Measurements from ENCODE around the gene FRAT2. TPM values are rescaled to one million over a fixed set of nuclear protein-coding genes. Genes with fewer than 3 reads are reported as not detected.

Gene FRAT2
- total RNA-seq, 1 experiment from 2014 or later = 10.0 TPM

DNA sequence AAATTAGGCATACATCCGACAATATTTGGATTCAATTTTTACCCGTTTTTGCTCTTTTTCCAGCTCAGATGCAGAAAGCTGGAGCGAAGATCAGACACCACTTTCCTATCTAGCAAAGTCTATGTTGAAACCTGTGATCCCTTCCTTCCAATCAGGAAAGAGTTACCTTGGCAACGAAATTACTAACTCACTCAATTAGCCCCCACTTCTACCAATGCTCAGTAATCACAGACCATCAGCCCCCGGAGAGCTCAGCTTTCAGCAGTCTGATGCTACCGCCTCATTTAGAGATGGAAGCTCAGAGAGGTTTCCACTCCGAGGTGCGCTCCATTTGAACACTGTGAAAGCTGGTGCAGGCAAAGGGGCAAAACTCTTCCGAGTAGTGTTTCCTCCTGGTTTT is 8.8 kb downstream of the FRAT2 start:
- no peak for DNase-seq (ENCODE audit: low read depth)

DNA sequence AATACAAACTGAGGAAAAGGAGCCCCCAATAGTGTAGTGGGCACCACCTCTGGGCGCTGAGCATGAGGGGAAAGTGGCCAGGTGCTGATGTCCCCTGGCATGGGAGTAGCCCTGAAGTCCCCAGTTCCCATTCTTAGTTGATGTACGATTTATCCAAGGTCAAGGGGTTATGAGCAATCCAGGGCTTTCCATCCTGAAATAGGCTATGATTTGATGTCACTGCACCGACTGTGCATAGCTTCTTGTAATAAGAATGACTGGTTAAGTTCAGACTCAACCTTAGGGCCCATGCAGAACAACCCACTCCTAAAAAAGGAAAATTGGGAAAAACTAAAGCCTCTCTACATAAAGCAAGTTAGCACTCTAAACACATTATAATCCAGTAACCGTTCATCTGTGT is 11.0 kb downstream of the FRAT2 start:
- no peak for DNase-seq (ENCODE audit: low read depth)

DNA sequence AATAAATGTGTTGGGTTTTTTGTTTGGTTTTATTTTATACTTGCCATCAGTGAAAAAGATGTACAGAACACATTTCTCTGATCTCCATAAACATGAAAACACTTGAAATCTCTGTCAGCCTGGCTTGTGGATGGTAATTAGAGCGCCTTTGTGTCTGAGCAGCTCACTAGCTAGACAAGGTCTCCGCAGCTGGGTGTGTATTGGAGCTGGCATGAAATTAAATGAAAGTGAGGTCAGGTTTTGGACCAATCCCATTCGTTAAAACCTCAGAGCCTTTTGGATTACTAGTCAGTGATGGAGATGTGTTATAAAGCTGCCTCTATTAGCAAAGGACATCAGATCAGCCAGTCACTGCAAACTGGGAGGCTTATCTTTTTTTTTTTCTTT is 12.7 kb downstream of the FRAT2 start:
- no peak for DNase-seq (ENCODE audit: low read depth)

DNA sequence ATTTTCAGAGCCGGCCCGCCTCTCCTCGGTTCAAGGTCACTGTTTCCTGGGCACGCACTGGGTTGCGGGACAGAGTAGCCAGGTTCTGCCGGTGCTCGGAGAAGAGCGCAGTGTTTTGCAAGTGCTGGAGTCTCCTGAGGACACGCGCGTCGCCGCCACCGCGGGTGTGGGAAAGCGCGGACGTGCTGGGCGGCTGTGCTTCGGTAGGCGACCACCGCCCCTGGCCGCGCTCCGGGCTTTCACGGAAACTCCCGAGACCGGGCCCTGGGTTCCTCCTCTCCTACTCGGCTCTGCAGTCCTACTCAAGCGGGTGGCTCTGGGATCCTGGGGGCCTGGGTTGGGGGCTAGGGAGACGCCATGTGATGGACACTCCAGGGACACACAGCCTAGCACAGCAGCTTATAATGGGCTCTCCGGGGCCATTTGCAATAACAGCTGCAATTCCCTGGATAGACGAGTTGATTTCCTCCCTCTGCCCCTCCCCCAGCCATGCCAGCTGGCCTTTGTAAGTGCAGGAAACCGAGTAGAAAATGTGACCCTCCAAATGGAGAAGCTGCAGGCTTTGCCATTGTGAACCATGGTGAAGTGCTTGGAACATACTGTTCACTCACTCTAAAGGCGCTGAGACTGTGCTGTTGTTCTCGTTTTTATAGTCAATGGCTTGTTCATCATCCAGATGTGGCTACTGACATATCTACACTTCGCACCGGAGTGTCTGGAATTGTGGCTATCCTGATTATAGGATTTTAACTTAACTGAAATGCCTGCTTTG is 13.3 kb downstream of the FRAT2 start:
- no peak for DNase-seq (ENCODE audit: low read depth)

DNA sequence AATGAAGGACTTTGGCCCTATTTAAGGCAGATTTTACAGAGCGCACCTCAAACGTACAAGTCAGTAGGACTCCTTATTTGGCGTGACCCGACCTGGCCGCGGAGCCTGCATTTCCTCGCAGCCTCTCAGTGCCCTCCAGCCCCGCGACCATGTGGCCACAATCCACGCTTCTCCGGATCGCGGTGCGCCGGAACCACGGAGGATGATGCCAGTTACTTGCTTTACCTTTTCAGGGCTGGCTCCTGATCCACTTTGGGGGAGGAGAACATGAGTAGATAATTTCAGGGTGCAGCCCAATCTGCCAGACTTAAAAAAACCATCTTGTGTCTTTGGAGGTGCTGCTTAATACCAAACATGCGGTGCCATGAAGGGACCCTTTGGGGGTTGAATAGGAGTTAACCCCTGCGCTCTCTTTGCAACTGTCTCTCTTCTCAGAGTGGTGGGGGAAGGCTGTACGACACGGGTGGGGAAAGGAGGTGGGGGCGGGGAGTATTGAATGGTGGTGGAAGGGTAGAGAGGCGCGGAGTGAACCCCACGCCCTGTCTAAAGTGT is 14.0 kb downstream of the FRAT2 start:
- no peak for DNase-seq (ENCODE audit: low read depth)

DNA sequence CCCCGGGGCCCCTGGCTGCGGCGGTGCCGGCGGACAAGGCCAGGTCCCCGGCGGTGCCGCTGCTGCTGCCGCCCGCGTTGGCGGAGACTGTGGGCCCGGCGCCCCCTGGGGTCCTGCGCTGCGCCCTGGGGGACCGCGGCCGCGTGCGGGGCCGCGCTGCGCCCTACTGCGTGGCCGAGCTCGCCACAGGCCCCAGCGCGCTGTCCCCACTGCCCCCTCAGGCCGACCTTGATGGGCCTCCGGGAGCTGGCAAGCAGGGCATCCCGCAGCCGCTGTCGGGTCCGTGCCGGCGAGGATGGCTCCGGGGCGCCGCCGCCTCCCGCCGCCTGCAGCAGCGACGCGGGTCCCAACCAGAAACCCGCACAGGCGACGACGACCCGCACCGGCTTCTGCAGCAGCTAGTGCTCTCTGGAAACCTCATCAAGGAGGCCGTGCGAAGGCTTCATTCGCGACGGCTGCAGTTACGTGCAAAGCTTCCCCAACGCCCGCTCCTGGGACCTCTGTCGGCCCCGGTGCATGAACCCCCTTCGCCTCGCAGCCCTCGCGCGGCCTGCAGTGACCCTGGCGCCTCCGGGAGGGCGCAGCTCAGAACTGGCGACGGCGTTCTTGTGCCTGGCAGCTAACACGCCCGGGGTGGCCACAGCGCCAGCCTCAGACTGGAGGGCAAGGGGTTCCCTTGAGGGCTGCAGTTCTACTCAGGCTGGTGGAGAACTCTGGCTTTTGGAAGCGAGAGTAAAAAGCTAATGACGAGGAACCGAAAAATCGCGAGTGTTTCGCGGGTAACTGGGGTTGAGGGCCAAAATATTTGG is 14.7 kb downstream of the FRAT2 start:
- DNase-seq (ENCODE audit: low read depth) = peak; percentile 56

DNA sequence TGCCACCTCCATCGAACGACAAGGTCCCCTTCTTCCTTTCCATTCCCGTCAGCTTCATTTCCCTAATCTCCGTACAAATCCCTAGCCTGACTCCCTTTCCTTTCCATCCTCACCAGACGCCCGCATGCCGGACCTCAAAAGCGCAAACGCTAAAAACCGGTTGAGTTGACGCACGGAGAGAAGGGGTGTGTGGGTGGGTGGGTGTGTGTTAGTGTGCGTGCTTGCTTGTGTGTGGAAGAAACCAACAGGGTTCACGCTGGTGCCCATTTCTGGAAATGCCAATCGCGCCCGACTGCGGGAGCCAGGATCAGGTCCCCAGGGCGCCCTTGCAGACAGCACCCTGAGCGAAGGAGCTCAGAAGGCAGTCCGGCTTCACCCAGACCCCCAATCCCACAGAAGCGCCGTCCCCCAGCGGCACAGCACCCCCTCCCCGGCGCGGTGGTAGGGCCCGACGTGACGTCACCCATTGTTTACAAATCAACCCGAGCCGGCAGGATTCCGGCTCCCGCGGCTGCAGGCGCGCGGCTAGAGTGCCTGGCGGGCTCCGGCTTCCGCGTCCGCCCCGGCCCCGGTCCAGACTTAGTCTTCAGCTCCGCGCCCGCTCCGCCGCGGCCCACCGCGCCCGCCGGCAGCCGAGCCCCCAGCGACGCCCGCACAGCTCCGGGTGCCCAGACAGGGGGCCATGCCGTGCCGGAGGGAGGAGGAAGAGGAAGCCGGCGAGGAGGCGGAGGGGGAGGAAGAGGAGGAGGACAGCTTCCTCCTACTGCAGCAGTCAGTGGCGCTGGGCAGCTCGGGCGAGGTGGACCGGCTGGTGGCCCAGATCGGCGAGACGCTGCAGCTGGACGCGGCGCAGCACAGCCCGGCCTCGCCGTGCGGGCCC is 15.5 kb downstream of the FRAT2 start, which contains the start of gene FRAT1:
Gene FRAT1, plus strand, starts transcription at position 500 of the 880 bp plus-strand sequence. Its CDS starts 183 bp downstream, at position 683.
- DNase-seq (ENCODE audit: low read depth) = peak; percentile 81

DNA sequence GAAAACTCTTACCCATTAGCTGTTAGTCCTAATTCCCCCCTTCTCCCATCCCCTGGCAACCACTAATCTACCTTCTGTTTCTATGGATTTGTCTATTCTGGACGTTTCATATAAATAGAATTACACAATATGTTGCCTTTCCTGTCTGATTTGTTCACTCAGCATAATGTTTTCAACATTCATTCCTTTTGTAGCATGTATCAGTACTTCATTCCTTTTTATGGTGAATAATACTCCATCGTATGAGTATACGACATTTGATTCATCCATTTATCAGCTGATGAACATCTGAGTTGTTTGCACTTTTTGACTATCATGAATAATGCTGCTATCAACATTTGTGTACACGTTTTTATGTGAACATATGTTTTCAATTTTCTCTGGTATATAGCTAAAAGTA is 19.9 kb downstream of the FRAT2 start:
- no peak for DNase-seq (ENCODE audit: low read depth)

DNA sequence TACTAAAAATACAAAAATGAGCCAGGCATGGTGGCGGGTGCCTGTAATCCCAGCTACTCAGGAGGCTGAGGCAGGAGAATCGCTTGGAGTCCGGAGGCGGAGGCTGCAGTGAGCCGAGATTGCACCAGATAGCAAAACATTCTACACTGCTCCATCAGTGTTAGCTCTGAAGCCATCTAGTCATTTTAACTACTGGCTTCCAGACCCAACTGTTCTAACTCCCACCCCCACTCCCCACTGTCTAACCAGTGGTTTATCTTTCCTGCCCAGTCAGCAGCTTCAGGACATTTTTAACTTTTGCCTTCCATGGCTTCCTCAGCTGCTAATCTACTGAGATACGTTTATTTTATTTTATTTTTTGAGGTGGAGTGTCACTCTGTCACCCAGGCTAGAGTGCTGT is 21.6 kb downstream of the FRAT2 start:
- no peak for DNase-seq (ENCODE audit: low read depth)

DNA sequence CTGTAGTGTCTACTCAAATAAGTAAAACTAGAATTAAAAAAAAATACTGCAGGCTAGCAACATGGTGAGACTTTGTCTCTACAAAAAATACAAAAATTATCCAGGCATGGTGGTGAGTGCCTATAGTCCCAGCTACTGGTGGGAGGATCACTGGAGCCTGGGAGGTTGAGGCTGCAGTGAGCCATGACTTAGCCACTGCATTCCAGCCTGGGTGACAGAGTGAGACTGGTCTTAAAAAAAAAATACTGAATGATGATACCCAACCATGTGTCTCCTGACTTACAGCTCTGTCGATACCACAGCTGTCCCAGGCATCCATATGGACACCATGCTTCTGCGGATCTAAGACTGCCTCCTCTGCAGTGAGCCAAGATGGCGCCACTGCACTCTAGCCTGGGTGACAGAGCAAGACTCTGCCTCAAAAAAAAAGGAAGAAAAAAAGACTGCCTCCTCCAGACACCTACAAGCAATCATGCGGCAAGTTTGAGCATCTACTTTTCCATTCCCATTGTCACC is 23.4 kb downstream of the FRAT2 start:
- DNase-seq (ENCODE audit: low read depth) = no peak

DNA sequence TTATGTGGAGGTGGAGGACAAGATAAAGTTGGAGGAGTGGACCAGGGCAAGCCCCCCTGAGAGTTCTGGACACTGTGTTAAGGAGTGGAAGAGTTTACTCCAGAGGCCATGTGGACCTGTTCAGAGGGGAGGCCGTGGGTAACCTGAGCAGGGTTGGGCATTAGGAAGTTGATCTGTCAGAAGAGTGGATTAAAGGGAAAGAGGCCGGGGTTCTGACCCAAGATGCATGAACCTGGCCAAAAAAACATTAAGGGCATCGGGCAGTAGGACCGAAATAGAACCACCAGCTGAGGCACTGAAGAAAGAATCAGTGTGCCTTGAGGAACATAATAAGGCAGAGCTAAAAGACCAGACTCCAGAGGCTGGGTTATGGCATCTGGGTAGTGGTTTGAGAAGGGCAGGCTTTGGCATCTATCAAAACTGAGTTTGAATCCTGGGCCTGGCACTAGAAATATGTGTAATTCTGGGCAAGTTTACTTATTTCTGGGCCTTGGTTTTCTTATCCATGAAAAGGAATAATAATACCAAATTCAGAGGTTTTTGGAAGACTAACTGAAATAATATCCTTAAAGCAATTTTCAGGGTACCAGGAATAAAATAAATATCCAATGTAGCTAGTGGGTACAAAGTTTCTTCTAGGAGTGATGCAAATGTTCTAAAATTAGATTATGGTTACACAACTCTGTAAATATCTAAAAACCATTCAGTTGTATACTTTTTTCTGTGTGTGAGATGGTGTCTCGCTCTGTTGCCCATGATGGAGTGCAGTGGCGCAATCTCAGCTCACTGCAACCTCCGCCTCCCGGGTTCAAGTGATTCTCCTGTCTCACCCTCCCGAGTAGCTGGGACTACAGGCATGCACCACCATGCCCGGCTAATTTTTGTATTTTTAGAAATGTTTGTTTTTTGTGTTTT is 26.4 kb downstream of the FRAT2 start:
- DNase-seq (ENCODE audit: low read depth) = no peak

DNA sequence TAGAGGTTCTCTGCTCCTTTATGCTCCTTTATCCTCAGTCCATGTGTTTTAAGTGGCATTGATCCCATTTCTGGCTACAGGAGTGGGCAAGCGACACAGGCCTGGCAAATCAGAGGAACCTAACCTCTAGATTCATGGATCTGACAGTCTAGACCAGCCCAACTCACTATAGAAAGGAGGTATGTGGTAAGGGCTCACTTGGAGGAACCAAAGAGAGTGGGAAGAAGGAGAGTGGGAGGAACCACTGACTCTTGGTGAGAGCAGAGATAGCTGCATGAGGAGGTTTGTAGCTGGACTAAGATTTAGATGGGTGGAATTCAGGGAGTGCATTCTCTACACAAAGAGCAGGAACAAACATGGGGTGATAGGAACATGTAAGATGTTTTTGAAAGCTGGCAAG is 27.1 kb downstream of the FRAT2 start:
- DNase-seq (ENCODE audit: low read depth) = no peak

DNA sequence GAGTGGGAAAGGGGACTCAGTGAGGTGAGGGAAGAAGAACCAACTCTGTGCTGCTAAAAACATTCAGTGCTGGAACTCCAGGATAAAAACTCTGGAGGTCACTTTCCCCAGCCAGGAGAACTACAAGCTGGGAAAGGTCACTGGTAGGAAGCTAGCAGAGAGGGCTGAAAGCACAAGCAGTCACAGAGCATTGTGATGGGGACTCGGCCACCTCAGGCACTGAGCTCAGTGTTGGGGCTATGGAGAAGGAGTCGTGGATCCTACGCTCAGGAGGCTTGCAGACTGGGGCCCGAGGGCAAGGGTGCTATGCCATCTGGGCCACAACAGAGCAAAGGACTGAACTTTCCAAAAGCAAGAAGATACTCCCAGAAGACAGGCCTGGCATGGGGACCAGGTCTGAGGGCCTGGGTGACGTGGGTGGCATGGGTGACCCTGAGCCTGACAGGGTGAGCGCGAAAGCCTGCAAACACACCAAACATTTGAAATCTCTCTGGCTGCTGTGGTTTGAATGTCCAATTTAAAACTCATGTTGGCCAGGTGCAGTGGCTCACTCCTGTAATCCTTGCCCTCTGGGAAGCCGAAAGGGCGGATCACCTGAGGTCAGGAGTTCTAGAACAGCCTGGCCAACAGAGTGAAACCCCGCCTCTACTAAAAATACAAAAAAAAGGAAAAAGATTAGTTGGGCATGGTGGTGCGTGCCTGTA is 32.3 kb downstream of the FRAT2 start:
- DNase-seq (ENCODE audit: low read depth) = no peak

DNA sequence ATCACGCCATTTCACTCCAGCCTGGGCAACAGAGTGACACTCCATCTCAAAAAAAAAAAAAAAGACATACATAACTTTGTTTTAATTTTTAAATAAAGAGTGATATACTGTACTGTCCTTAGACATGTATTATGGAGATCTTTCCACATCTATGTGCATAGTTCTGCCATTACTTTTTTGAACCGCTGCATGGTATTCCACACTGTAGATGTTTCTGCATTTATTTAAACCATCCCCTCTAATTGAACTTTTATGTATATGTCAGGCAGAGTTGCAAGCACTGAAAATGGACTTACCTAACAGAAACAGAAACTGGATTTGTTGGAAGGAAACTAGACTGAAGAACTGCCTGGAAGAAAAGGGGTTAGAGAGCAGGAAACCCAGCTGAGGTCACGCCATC is 33.5 kb downstream of the FRAT2 start:
- DNase-seq (ENCODE audit: low read depth) = no peak

DNA sequence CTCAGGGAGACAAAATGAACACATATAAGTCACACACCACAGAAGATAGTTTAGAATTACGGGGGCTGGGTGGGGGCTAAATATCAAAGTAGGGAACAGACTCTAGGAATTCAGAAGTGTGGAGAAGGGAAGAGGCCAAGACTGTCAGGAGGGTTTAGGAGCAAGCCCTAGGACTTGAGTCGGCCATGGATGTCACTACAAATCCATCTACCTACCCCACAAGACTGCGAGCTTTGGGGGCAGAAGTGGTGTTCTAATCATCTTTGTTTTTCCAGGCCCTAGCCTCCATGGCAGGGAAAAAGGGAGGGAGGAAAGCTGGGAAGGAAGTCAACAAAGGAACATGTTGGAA is 36.3 kb downstream of the FRAT2 start:
- DNase-seq (ENCODE audit: low read depth) = peak; percentile 6

DNA sequence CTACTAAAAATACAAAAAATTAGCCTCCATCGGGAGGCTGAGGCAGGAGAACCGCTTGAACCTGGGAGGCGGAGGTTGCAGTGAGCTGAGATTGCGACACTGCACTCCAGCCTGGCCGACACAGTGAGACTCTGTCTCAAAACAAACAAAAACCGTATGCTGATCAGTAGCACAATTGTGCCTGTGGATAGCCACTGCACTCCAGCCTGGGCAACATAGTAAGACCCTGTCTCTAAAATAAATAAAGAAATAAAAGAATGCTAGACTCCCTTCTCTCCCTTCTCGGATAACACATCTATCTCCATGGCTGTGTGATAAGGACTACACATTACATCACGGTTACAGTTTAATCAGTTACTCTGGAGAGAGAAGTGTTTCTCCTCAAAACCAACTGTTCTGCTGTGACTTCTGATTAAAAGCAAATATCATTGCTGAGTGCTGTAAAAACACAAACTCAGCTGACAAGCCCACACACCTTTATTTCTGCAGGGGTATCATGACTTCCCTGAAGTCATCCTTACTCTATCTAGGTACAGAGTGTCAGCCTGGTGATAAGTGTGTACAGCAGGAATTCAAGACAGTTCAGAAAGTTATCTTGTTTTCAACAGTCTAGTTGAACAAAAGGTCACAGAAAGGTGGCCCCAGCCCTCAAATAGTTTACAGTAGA is 36.8 kb downstream of the FRAT2 start:
- no peak for DNase-seq (ENCODE audit: low read depth)

DNA sequence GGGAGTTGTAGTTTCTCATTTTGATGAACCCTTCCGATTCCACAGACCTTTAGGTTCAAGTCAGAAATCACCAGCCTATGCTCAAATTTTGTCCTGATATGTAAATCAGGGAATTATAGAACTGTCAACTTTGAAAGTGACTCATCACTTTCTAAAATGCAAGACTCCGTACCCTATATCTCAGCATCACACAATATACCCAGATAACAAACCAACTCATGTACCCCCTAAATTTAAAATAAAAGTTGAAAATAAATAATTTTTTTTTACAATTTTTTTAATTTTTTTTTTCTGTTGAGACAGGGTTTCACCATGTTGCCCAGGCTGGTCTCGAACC is 41.7 kb downstream of the FRAT2 start:
- DNase-seq (ENCODE audit: low read depth) = no peak

DNA sequence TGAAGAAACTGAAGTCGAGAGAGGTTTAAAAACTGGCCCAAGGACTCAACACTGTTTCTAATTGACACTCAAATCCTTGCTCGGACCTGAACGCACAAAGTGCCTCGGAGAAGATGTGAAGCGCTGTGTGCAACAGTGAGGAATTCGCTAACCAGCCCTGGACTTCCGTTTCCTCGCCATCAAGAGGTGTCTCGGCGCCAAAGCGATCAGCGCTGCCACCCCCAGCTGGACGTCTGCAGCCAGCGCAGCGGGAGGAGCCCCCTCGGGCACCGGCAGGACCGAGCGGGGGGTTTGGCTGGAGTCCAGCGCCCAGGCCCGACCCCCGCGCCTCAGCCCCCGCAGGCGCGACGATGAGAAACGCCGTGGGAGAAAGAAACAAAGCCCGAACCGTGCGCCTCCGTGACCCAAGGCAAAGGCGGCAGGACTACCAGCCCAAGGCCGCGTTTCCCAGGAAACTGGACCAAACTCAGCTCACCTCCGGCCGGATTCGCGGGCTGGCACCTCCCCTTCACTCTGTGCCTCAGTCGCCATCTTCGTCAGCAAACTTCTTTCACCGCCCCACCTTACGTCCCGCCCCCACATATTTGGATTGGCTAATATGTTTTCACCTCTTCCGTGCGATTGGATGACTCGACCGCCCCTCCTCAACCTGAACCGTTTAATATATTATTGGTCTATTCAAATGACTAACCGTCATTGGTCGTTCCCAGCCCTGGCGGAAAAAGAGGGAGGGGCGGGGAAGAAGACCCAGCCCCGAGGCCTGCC is 42.2 kb downstream of the FRAT2 start, which contains the start of gene ARHGAP19:
Gene ARHGAP19, minus strand, starts transcription at position 541 of the 765 bp plus-strand sequence. Its CDS starts 10 bp downstream, at position 531.
- DNase-seq (ENCODE audit: low read depth) = peak; percentile 99
